Gastroesophageal sphincter (tissue), 4 donors: ENCODE measurements around the gene FIBP. TPM values are rescaled to one million over a fixed set of nuclear protein-coding genes. Genes with fewer than 3 reads are reported as not detected.

ENCODE experiments used
- ATAC-seq: fragments of 150-250 bp; one replicate; pipeline ENCODE4 v1.9.1; 2016; ENCODE audit warnings: mild to moderate bottlenecking, moderate library complexity
- H3K27ac ChIP-seq, 4 donors: fragments of 200-600 bp; sonication (generic) in 3 of 4; 1 replicate in 3 of 4; 2 replicates in 1 of 4; pipeline ENCODE4 v1.5.1; 2016 to 2019
- H3K27me3 ChIP-seq: fragments of 200-600 bp; sonication (generic); one replicate; pipeline ENCODE4 v1.5.1; 2019
- H3K36me3 ChIP-seq, 2 donors: fragments of 200-600 bp; sonication (generic); one replicate each; pipeline ENCODE4 v1.5.1; 2019; ENCODE audit warnings: control low read depth in 1 of 2
- H3K4me1 ChIP-seq, 3 donors: fragments of 200-600 bp; sonication (generic); 1 replicate in 2 of 3; 2 replicates in 1 of 3; pipeline ENCODE4 v1.5.1; 2016 to 2019; ENCODE audit warnings: control low read depth in 2 of 3
- H3K4me3 ChIP-seq, 2 donors: fragments of 200-600 bp; sonication (generic); one replicate each; pipeline ENCODE4 v1.5.1; 2019; ENCODE audit warnings: mild to moderate bottlenecking in 1 of 2, moderate library complexity in 1 of 2
- H3K9me3 ChIP-seq, 3 donors: fragments of 200-600 bp; sonication (generic); one replicate each; pipeline ENCODE4 v1.5.1; 2017 to 2019; ENCODE audit warnings: control low read depth in 2 of 3
- CTCF ChIP-seq, 4 experiments: fragments of 200-600 bp in 2 of 4; fragments of 450-650 bp in 2 of 4; sonication (generic) in 1 of 4; IDR thresholded peaks; one replicate each; pipeline ENCODE4 v1.5.1; 2017 to 2019; ENCODE audit warnings: antibody characterized with exemption in 4 of 4, mild to moderate bottlenecking in 2 of 4, moderate library complexity in 2 of 4
- EP300 ChIP-seq: sonication (generic); formaldehyde crosslinking; IDR thresholded peaks from one replicate; pipeline ENCODE4 v1.6.1; 2017; ENCODE audit warnings: antibody characterized with exemption, mild to moderate bottlenecking
- POLR2A ChIP-seq, 2 donors: fragments of 450-650 bp; IDR thresholded peaks; one replicate each; pipeline ENCODE4 v1.6.1; 2017; ENCODE audit warnings: antibody characterized with exemption in 2 of 2, mild to moderate bottlenecking in 2 of 2, moderate library complexity in 1 of 2
- POLR2AphosphoS5 ChIP-seq: sonication (generic); formaldehyde crosslinking; IDR thresholded peaks from one replicate; pipeline ENCODE4 v1.6.1; 2017; ENCODE audit warnings: antibody characterized with exemption
- WGBS, 2 donors: methylation state at CpG; one replicate each; pipeline ENCODE4 v1.1.5; 2018; ENCODE audit warnings: low coverage in 1 of 2; 5-methylcytosine and 5-hydroxymethylcytosine counted together
- total RNA-seq, 4 donors: library from RNA; depleted of rRNA; stranded (reverse); fragments of >200 nt; gene quantifications; one replicate each; pipeline ENCODE4 v1.1.0, GENCODE V29; 2016

FIBP gene
- total RNA-seq, 4 donors from 2014 or later, result 35.2 to 62.3 (median 54.6) TPM

- 20 to 33% methylated on average over 1 to 3 of the region's 6 CpGs for WGBS, 2 donors
These were observed 54.1 kb downstream of the FIBP start for GRCh38 chr11:65834202-65834601.

More at GRCh38 chr11:65834202-65834601, 54.1 kb downstream of the FIBP start:
- Histone ChIP-seq H3K27ac (no peak overlapping the region), H3K4me3 (peak overlapping the region; percentile 6 to 63), H3K36me3 (no peaks in the 10 kb centered on the region), H3K4me1 (peaks cover 0 to 19% (median 10%) of the 10 kb centered on the region in 3 donors), H3K27me3 (peaks cover 5% of the 10 kb centered on the region), H3K9me3 (no peaks in the 10 kb centered on the region)
- no peak for ATAC-seq
- TF ChIP-seq EP300, result no peak
- no peak for TF ChIP-seq CTCF (IDR thresholded peaks at IDR 0.05)
- no peak for TF ChIP-seq POLR2A (IDR thresholded peaks at IDR 0.05)
- no peak for TF ChIP-seq POLR2AphosphoS5

Other genes starting within 250 kb of the FIBP start
- 10 to 100 TPM; 47.3 to 78.8 (median 63.9) TPM for gene RELA, start 225.6 kb downstream of the FIBP start, total RNA-seq
- 10 to 100 TPM; 49.7 to 84.9 (median 81.6) TPM for gene KAT5, start 176.2 kb downstream of the FIBP start, total RNA-seq
- gene RNASEH2C, start 167.7 kb downstream of the FIBP start, total RNA-seq, result 100 to 1,000 TPM in 2 of 4 donors, 10 to 100 TPM in 2; 69.0 to 196 (median 96.3) TPM
- 10 to 100 TPM; 11.2 to 23.4 (median 15.7) TPM for gene AP5B1, start 107.5 kb downstream of the FIBP start, total RNA-seq
- gene OVOL1, start 101.4 kb downstream of the FIBP start, total RNA-seq, result under 1 TPM in 1 of 4 donors, not detected in 3; 0.62 TPM
- gene SNX32, start 54.5 kb downstream of the FIBP start, total RNA-seq, result under 1 TPM in 1 of 4 donors, not detected in 3; 0.13 TPM
- gene CFL1, start 30.3 kb downstream of the FIBP start, total RNA-seq, result 100 to 1,000 TPM; 559 to 895 (median 639) TPM
- 10 to 100 TPM; 37.2 to 71.7 (median 60.8) TPM for gene MUS81, start 28.0 kb downstream of the FIBP start, total RNA-seq
- 10 to 100 TPM; 55.6 to 92.8 (median 81.2) TPM for gene EFEMP2, start 15.7 kb downstream of the FIBP start, total RNA-seq
- 1 to 10 TPM in 1 of 4 donors, under 1 TPM in 2, not detected in 1; 0.52 to 3.6 (median 0.94) TPM for gene CTSW, start 8.6 kb downstream of the FIBP start, total RNA-seq
- 100 to 1,000 TPM in 1 of 4 donors, 10 to 100 TPM in 3; 68.7 to 111 (median 77.7) TPM for gene CCDC85B, start 2.2 kb upstream of the FIBP start, total RNA-seq
- gene FOSL1, start 11.9 kb upstream of the FIBP start, total RNA-seq, result 10 to 100 TPM in 1 of 4 donors, 1 to 10 TPM in 3; 1.4 to 24.9 (median 4.1) TPM
- 10 to 100 TPM; 19.4 to 38.4 (median 33.3) TPM for gene C11orf68, start 30.6 kb upstream of the FIBP start, total RNA-seq
- gene DRAP1, start 31.0 kb upstream of the FIBP start, total RNA-seq, result 100 to 1,000 TPM in 2 of 4 donors, 10 to 100 TPM in 2; 80.2 to 118 (median 98.8) TPM
- not detected for gene TSGA10IP, start 57.0 kb upstream of the FIBP start, total RNA-seq
- gene SART1, start 73.3 kb upstream of the FIBP start, total RNA-seq, result 10 to 100 TPM; 32.3 to 96.1 (median 39.7) TPM
- gene EIF1AD, start 113.7 kb upstream of the FIBP start, total RNA-seq, result 10 to 100 TPM; 29.3 to 35.0 (median 30.7) TPM
- gene BANF1, start 114.0 kb upstream of the FIBP start, total RNA-seq, result 10 to 100 TPM; 35.9 to 61.2 (median 43.4) TPM
- 1 to 10 TPM in 1 of 4 donors, not detected in 3; 1.7 TPM for gene CST6, start 123.5 kb upstream of the FIBP start, total RNA-seq
- under 1 TPM in 1 of 4 donors, not detected in 3; 0.12 TPM for gene CATSPER1, start 138.0 kb upstream of the FIBP start, total RNA-seq
- 1 to 10 TPM; 1.2 to 7.8 (median 2.2) TPM for gene GAL3ST3, start 160.7 kb upstream of the FIBP start, total RNA-seq
- gene SF3B2, start 163.9 kb upstream of the FIBP start, total RNA-seq, result 100 to 1,000 TPM; 113 to 179 (median 160) TPM
- gene PACS1, start 181.8 kb upstream of the FIBP start, total RNA-seq, result 10 to 100 TPM; 32.7 to 81.8 (median 38.2) TPM